ENCODE results near the gene FOXD4.
"Not testable (repeated sequence)": the region's sequence is repeated elsewhere in the genome, so short reads cannot be mapped to it uniquely, and the experiment has no call there.

FOXD4 gene

DNA sequence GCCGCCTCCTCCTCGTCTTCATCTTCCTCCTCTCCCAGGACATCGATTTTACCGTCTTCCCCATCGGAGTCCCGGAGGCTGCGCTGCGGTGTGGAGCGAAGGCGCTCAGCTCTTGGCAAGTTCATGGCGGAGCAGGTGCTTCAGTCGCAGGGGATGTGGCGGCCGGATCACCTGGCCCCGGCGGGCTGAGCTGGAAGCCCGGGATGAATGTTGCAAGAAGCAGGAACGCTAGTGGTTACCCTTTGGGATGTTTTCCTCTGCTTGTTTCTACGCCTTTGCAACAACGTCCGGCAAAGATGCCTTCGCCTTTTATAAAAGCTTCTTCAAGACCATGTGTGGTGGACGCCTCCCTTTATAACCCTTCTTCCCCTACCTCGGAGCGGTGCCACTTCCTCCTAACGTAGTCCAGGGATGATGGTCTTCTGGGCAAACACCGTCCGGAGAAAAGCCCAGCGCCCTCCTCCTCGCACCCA is at the start of gene FOXD4:
FOXD4 (minus strand) TSS at position 423 of the 473 bp plus-strand sequence; CDS start at position 125, 298 bp downstream.
- DNase-seq, result not testable (repeated sequence)

DNA sequence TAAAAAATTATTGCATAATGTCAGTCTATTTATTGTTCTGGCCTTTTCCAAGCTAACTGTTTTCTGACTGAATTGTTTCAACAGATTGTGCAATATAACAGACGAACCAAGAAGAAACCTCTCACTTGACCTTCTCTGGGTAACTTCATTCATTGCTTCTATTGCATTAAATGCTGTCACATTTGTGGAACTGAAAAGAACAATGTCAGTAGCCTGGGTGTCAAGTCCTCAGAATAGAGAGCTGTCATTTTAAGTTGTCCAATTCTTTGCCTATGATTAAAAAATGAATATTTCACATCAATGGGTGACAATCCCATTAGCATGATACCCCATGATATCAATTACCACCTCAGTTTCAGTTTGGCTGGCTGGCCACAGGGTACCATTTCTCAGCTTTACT is 41.7 kb upstream of the FOXD4 start:
- DNase-seq, result not testable (repeated sequence)

DNA sequence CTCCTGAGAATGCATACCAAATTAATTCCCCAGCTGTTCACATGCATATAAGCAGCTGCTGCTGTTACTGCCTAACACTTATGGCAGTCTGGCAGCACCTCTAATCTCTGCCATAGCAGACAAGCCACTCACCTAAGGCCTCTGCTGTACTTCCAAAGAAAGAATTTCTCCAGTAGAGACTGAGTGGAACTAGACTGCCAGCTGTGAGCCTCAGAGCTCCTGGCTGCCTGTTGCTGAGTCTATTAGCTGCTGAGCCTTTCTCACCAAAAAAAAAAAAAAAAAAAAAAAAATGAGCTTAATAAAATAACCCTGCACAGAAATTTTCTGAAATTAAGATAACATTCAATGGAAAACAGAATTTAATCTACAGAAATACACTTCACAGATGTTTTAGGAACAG is 33.0 kb upstream of the FOXD4 start:
- DNase-seq, result not testable (repeated sequence)

DNA sequence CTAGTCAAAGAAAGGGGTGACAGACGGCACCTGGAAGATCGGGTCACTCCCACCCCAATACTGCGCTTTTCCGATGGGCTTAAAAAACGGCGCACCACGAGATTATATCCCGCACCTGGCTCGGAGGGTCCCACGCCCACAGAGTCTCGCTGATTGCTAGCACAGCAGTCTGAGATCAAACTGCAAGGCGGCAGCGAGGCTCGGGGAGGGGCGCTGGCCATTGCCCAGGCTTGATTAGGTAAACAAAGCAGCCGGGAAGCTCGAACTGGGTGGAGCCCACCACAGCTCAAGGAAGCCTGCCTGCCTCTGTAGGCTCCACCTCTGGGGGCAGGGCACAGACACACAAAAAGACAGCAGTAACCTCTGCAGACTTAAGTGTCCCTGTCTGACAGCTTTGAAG is 21.7 kb upstream of the FOXD4 start:
- not testable (repeated sequence) for DNase-seq

DNA sequence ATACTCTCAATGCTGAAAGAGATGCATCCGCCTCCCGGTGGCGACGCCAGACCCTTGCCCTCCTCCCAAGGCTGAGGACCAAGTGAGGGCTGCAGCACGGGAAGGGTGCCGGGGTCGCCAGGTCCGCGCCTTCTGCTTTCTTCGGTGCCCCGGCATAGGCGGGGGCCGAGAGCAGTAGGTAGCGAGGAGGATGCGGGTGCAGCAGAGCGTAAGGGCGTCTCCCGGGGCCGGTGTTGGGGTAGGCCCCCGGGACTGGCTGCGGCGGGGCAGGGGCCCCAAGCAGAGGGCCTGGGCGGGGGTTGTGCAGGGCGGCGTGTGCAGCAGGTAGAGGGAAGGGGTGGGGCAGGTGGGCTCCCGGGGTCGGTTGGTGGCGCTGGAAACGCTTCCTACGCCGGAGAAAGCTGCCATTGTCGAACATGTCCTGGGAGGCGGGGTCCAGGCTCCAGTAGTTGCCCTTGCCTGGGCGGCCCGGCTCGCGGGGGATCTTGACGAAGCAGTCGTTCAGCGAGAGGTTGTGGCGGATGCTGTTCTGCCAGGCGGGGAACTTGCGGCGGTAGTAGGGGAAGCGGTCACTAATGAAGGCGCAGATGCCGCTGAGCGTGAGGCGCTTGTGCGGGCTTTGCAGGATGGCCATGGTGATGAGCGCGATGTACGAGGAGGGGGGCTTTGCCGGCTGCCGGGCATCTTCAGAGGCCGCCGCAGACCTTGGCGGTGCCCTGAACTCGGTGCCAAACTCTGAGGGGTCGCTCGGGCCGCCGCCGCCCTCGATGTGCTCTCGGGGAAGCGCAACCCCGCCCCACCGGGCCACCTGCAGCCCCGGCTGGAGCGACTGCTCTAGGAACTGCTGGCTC is 848 bp downstream of the FOXD4 start:
- DNase-seq, result not testable (repeated sequence)

DNA sequence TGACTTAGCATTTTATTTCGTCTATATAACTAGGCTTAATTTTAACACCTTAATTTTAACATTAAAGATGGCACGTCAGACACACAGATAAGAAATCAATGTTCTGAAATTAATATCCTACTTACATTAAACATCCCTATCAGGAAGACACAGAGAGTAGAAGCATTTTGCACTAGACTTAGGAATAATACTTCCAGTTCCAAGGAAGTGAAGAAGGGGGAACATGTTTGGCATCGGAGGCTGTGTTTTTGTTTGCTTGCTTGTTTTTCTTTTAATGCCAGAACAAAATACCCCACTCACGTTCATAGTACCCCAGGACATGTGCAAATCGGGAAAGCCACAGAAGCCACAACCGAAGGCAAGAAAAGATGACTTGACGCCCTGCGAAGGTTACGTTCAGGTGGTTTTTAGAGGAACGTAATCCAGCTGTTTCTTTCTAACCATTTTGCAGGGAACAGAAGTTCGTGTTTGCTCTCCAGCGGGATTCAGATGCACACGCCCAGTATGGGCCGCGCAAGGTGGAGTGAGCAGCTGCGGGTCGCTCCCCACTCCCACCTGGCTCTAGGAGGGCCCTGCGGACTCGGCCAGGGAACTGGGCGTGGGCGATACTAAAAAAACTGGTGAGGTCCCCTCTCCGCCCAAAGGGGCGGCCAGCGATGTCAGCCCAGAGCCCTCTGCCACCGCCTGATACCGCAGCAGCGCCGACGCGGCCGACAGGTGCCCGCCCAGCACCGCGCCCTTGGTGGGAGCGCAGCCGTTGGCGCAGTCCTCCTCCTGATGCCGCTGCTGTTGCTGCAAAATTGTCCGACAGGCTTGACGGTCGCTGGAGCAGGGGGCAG is 1.8 kb downstream of the FOXD4 start:
- DNase-seq, result not testable (repeated sequence)

DNA sequence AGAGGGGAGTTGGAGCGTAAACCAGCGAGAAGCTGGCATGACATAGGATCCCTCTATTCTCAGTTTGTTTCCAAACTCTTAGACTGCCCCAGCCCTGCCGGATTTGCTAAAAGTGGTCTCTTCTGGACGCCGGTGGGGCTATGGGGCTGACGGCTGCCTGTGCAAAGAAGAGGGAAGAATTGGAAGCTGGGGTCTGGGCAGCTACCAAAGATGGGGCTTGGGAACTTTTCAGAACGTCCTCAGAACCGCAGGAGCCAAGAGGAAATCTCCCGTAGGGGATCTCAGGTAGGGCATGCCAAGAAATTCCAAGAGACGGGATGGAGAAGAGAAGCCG is 3.1 kb downstream of the FOXD4 start:
- DNase-seq, result not testable (repeated sequence)

DNA sequence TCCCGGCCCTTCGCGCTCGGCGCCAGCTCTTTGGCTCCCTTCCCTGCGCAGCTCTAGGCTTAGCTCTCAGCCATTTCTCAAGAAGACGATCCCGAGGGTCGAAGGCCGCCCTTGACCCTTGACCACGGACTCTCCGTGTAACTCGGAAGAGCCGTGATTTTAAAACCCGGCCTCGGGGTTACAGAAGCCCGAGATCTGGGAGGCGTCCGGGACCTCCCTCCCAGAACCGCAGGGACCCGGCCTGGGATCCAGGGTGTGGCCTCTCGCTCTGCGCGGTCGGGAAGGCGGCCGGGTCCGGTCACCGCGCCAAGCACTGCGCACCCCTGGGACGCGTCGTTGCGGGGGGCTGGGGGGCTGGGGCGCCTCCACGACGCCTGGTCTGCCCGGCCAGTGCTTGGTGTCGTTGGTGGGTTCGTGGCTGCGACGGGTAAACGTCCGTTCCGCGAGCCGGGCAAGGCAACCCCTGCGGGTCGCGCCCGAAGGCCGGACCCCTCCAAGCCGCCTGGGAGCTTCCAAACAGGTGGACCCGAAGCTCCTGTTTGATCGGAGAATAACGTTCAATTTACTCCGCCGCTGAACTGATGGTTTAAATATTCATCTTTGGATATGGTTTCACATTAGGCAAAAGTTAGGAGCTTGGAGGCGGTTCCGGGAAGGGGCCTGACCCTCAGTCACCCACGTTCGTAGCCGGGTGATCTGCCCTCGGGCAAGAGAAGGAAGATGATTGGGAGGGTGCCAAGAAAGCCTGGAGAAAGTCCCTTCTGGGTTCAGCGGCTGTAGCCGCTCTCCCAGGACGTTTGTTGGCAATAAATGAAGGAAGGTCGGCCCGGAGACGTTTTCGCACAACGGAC is 3.7 kb downstream of the FOXD4 start:
- DNase-seq, result not testable (repeated sequence)

DNA sequence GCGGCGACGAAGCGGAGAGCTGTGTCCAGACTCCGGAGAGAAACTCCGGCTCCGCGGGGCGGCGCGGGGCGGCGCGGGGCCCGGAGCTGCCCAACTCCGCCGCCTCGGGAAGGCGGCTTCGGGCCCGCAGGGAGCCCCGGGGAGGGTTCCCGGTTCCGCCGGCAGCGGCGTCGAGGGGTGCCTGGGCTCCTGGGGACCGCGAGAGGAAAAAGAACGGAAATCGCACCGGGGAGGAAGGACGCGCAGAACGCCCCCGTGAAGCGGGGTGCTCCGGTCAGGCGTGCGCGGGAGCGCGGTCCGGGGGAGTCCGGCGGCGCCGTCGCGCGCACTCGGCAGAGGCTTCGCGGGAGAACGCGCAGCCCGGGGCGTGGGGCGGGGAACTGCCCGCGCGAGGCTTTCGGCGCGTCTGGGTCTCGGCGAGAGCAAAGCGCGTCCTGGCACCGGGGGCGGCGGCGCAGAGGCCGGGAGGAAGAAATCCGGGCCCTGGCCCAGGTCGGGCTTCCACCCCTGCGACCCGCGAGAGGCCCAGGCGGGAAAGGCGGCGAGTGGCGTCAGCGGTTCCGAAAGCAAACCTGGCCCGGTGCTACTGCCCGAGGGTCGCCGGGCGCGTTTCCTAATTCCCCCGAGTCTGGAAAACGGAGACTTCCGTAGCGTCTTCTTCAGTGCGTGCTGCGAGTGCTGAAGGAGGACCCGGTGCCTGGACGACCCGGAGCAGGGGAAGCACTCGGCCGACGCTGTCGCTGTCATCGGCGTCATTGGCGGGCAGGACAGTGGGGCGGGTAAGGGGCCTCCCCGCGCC is 4.5 kb downstream of the FOXD4 start:
- not testable (repeated sequence) for DNase-seq

DNA sequence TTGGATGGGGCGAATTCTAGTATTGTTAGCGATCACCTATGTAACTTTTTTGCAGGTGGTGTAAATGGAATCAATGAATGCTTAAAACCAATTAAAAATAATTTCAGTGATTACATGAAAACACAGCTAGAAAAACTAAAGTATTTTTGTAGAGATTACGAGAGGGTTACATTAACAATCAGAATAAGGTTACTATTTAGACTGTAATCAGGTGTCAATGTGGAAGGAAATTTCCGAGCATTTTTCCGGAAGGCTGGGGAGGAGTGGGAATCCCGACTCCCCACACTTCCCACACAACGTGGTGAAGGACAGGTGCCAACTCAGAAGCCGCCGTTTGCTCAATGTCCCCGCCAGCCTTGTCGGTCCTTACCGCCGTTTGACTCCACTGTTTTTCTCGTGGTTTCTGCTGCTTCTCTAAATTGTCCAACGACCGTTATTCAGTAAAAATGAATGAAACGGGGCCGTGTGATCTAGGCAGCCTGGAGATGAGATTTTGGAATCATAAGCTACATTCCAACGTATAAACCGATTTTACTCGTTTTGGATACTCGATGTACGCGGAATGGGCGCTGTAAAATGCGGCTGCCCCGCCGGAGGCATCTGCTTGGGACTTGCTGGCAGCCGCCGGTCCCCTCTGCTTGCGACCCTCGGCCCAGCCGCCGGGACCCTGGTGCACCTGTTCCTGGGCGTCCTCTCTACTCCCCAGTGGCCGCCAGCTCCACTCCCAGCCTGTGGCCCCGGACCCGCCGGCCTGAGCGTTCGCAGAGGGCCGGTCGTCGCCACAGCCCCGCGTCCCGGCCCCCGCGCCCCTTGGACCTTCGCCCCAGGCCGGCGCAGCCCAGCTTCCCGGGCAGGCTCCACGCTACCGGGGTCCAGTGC is 5.4 kb downstream of the FOXD4 start:
- DNase-seq, result not testable (repeated sequence)

DNA sequence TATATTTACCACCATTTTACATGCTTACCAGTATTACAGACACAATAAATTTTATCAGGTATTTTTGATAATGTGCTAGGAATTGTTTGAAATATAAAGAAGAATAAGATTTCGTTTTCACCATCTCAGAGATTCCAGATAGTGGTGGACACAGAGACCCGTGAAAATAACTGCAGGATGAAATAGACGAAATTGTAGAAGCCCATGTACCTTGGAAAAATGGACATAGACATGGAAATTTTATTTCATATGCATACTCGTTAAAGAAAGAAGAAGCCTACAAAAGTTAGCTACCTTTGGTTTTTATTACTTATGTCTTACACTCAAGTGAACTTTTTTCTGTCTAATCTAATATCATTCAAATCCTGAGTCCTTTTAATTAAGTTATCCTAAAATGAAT is 7.5 kb downstream of the FOXD4 start:
- DNase-seq, result not testable (repeated sequence)

DNA sequence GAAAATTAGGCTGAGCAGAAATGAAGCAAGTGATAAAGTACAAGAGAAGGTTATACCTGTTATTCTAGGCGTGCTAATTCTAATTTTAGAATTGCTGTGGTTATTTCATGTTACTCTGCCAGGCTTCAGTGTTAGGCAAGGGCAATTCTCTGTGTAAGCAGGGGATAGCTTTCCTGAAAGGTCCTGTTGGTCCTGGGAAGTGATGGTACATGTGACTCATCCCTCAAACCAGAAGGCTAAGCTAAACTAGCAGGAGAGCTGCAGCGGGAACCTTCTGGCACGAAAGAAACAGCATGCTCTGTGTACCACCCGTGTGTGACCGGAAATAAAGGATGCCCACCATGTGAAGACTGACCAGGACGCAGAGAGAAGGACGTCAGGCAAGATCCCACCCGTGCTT is 8.7 kb downstream of the FOXD4 start:
- DNase-seq, result peak; percentile 23

DNA sequence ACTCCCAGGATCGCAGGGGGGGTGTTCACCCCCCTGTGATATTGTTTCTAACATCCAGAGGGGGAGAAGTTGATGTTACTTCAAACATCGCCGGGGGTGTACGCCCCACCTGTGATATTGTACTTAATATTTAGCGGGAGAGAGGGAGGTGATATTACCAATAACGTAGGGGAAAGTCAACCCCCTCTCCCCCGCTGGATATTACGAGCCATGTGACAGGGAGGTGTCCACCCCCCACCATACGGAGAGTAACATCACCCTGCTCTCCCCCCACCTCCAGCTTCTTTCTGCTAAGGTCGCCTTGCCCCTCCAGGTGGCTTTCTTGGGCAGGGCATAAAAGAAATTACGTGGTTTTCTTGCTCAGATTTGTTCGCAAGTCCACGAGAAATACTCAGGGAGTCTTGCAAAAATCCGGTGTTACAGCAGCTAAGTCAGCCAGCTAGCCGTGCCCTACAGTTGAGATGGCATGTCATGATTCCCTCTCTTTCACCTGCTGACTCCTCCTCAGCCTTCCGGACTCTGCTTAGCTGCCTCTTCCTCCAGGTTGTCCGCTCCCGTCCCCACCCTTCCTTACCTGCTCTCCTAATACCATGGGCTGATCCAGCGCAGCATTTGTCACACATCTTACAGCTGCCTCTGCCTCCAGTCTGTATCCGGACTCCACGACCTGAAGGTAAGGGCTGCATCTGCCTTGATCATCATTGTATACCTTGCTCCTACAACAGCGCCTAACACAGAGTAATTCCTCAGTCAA is 9.3 kb downstream of the FOXD4 start:
- peak; percentile 19 for DNase-seq

DNA sequence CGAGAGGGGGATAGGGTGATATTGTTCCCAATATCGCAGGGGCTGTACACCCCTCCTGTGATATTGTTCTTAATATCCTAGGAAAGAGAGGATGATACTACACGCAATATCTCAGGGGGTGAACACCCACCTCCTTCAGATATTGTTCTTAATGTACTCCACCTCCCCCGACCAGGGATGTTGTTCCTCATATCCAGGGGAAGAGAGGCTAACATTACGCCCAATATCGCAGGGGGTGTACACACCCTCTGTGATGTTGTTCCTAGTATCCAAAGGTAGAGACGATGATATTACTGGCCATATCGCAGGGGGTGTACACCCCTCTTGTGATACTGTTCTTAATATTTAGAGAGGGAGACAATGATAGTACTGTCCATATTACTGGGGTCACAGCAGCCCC is 12.2 kb downstream of the FOXD4 start:
- DNase-seq, result not testable (repeated sequence)

DNA sequence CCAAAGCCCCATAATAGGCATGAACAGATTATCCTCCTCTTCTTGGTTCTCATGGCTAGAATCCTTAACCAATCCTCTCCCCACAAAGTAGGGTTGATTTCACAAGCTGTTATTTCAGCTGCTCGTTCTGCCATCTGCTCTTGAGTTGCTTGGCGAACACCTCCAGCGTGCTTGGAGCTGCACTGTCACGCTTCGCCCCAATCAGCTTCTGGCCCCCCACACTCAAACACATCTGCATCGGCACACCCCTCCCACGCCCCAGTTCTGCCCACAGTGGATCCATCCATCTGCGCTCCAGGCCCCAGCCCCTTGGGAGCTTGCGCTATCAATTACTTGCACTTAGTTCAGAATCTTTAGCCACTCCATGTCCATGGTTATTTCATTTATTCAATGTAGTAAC is 17.8 kb downstream of the FOXD4 start:
- not testable (repeated sequence) for DNase-seq

DNA sequence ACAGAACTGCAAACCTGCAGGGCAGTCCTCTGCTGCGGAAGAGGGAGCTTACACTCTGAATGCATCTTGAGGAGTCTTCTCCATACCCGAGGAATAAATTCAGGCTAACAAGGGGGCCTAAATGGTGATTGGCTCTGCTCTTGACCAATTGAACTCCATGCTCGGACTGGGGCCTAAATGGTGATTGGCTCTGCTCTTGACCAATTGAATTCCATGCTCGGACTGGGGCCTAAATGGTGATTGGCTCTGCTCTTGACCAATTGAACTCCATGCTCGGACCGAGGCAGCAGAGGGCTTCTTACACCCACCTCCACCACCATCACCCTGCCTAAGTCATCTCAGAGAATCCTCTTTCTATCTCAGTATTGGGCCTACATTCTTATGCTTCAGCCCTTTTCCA is 18.4 kb downstream of the FOXD4 start:
- not testable (repeated sequence) for DNase-seq

DNA sequence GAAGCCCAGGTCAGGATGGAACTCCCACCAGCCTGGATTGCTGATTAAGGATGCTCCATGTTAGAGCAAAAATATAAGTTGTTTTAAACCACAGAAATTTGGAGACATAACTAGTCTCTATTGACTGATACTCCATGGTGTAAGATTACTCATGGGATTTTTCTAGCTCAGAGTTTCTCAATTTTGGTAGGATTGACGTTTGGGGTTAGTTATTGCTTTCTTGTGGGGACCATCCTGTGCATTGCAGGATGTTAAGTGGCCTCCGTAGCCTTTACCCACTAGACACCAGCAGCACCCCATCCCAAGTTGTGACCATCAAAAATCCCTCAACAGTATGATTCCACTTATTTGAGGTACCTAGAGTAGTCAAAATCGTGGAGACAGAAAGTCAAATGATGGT is 19.4 kb downstream of the FOXD4 start:
- DNase-seq, result not testable (repeated sequence)

DNA sequence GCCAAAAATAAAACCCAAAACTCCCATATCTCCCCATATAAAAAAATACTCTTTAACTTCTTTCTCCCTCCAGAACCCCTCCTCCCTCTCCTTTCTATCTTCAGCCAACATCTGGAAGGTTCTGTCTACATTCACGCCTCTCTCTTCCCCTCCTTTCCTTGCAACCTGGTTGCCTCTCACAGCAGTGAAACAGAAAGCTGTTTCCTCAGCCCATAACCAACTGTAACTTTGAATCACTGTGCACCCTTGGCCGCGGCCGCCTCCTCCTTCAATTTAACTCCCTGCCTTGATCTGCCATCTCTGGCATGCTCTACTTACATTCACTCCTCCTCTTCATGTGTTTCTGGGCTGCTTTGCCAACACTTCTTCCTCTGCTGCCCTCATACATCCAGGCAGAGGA is 23.2 kb downstream of the FOXD4 start:
- not testable (repeated sequence) for DNase-seq

DNA sequence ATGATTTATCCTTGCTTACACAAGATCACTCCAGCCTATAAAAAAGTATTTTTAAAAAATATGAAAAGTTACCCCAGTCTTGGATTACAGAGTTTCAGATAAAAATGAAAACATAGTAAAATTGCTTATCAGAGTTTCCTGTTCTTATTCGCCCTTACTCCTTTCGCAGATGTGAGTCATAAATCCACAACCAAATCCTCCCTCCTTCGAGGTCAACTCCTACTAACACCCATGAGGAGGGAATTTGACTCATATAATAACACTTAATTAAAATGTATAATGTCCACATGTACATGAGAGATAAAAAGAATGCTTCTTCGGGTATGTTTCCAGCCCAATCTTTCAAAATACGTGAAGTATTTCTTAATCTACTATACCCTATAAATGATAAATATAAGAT is 23.9 kb downstream of the FOXD4 start:
- not testable (repeated sequence) for DNase-seq

DNA sequence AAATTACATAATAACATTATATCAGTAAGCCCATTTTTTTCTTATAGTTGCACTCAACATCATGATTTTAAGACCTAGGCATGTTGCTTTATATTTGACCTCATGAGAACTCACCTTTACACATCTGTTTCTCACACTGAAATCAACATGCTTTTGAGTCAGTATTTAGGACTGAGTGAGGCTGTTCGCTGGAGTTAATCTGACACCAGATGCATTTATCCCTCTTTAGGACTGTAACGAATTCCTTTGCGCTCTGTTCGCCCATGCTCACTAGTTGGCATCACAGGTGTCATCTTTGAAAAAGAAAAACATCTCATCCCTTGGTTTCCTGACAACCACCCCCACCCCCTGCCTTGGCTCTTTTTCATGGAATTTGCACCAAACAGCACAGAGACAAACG is 24.3 kb downstream of the FOXD4 start:
- DNase-seq, result not testable (repeated sequence)

Measured in DMS53 (cell line).